ENCODE data around the gene SORCS2. TPM values are rescaled to one million over a fixed set of nuclear protein-coding genes. Genes with fewer than 3 reads are reported as not detected.

Gene SORCS2
- total RNA-seq, 8 experiments from 2014 or later: 1.8 to 14.0 (median 5.3) TPM

GRCh38 chr4:7190691-7191545 is 1.4 kb upstream of the SORCS2 start:
- Histone ChIP-seq H3K27ac (no peak overlapping the region), H3K4me1 (replicated peaks in 1 of 2) (peaks cover 17 to 28% of the 10 kb centered on the region in 2 donors), H3K4me3 (no peak overlapping the region)
- in situ Hi-C loops (cut with MboI; ENCODE audit: low pct_unique_long_range_greater_than_20kb in 2 of 9, low sequenced_read_pairs in 9 of 9, unreplicated experiment in 9 of 9): loop anchor here in 6 of 9 experiments (10.0 to 25.0 kb wide), 3 partner anchors 271 to 534 kb away; no protein-coding TSS in a partner anchor
- WGBS, 10 experiments: 67 to 100% (median 86%) methylated on average over 1 to 6 of the region's 11 CpGs; no CpG with 5 or more reads in 1 of the 10 experiments
- ATAC-seq (replicated peaks in 6 of 8): no peak

GRCh38 chr4:7191546-7192251 is 639 bp upstream of the SORCS2 start:
- Histone ChIP-seq H3K27ac (no peak overlapping the region), H3K4me3 (peak overlapping the region; percentile 45 to 58 (median 50)), H3K4me1 (replicated peaks in 1 of 2) (peaks cover 25 to 36% of the 10 kb centered on the region in 2 donors)
- ATAC-seq (replicated peaks in 6 of 8): peak in 7 of 8 experiments; percentile 17 to 43 (median 37)
- WGBS, 10 experiments: 30 to 33% methylated on average over 1 to 2 of the region's 22 CpGs; no CpG with 5 or more reads in 8 of the 10 experiments
- in situ Hi-C loops (cut with MboI; ENCODE audit: low pct_unique_long_range_greater_than_20kb in 2 of 9, low sequenced_read_pairs in 9 of 9, unreplicated experiment in 9 of 9): loop anchor here in 6 of 9 experiments (10.0 to 25.0 kb wide), 3 partner anchors 271 to 533 kb away; no protein-coding TSS in a partner anchor

- peak; percentile 3 to 28 (median 12) for ATAC-seq (replicated peaks in 6 of 8)
- peaks cover 26 to 36% of the 10 kb centered on the region in 2 donors for H3K4me1 ChIP-seq (replicated peaks in 1 of 2)
- WGBS, 10 experiments: 0 to 4% methylated on average over 8 to 15 of the region's 62 CpGs; no CpG with 5 or more reads in 8 of the 10 experiments
- no peak overlapping the region for H3K27ac ChIP-seq
- in situ Hi-C loops (cut with MboI; ENCODE audit: low pct_unique_long_range_greater_than_20kb in 2 of 9, low sequenced_read_pairs in 9 of 9, unreplicated experiment in 9 of 9): loop anchor here in 6 of 9 experiments (10.0 to 25.0 kb wide), 3 partner anchors 269 to 532 kb away; no protein-coding TSS in a partner anchor
- peak overlapping the region; percentile 45 to 58 (median 50) for H3K4me3 ChIP-seq
Observed at GRCh38 chr4:7193030-7193958, 956 bp downstream of the SORCS2 start.

GRCh38 chr4:7194251-7195140 is 2.2 kb downstream of the SORCS2 start:
- 0 to 100% (median 80%) methylated on average over 1 to 2 of the region's 6 CpGs; no CpG with 5 or more reads in 2 of the 10 experiments for WGBS, 10 experiments
- H3K4me3 ChIP-seq: no peak overlapping the region
- H3K27ac ChIP-seq: no peak overlapping the region
- in situ Hi-C loops (cut with MboI; ENCODE audit: low pct_unique_long_range_greater_than_20kb in 2 of 9, low sequenced_read_pairs in 9 of 9, unreplicated experiment in 9 of 9): loop anchor here in 6 of 9 experiments (10.0 to 25.0 kb wide), 3 partner anchors 268 to 530 kb away; no protein-coding TSS in a partner anchor
- H3K4me1 ChIP-seq (replicated peaks in 1 of 2): peaks cover 26 to 36% of the 10 kb centered on the region in 2 donors
- ATAC-seq (replicated peaks in 6 of 8): peak in 5 of 8 experiments; percentile 4 to 20 (median 9)

- in situ Hi-C loops (cut with MboI; ENCODE audit: low pct_unique_long_range_greater_than_20kb in 2 of 9, low sequenced_read_pairs in 9 of 9, unreplicated experiment in 9 of 9): loop anchor here in 6 of 9 experiments (10.0 to 25.0 kb wide), 3 partner anchors 267 to 530 kb away; no protein-coding TSS in a partner anchor
- no peak overlapping the region for H3K27ac ChIP-seq
Observed at GRCh38 chr4:7195141-7195515, 2.8 kb downstream of the SORCS2 start.

GRCh38 chr4:7195546-7196287 is 3.4 kb downstream of the SORCS2 start:
- in situ Hi-C loops (cut with MboI; ENCODE audit: low pct_unique_long_range_greater_than_20kb in 2 of 9, low sequenced_read_pairs in 9 of 9, unreplicated experiment in 9 of 9): loop anchor here in 6 of 9 experiments (10.0 to 25.0 kb wide), 3 partner anchors 267 to 529 kb away; no protein-coding TSS in a partner anchor
- no peak overlapping the region for H3K4me3 ChIP-seq

More at GRCh38 chr4:7195141-7195515, 2.8 kb downstream of the SORCS2 start:
- peaks cover 26 to 36% of the 10 kb centered on the region in 2 donors for H3K4me1 ChIP-seq (replicated peaks in 1 of 2)
- WGBS, 10 experiments: 20 to 100% (median 74%) methylated on average over 1 to 3 of the region's 5 CpGs; no CpG with 5 or more reads in 6 of the 10 experiments
- no peak for ATAC-seq (replicated peaks in 6 of 8)
- no peak overlapping the region for H3K4me3 ChIP-seq

GRCh38 chr4:7196288-7196651 is 3.9 kb downstream of the SORCS2 start:
- Histone ChIP-seq H3K27ac (no peak overlapping the region), H3K4me1 (replicated peaks in 1 of 2) (peaks cover 34 to 40% of the 10 kb centered on the region in 2 donors), H3K4me3 (no peak overlapping the region)
- in situ Hi-C loops (cut with MboI; ENCODE audit: low pct_unique_long_range_greater_than_20kb in 2 of 9, low sequenced_read_pairs in 9 of 9, unreplicated experiment in 9 of 9): loop anchor here in 6 of 9 experiments (10.0 to 25.0 kb wide), 3 partner anchors 266 to 529 kb away; no protein-coding TSS in a partner anchor
- 42 to 93% (median 64%) methylated on average over 2 to 6 of the region's 7 CpGs; no CpG with 5 or more reads in 4 of the 10 experiments for WGBS, 10 experiments
- ATAC-seq (replicated peaks in 6 of 8): peak in 1 of 8 experiments; percentile 33

More at GRCh38 chr4:7195546-7196287, 3.4 kb downstream of the SORCS2 start:
- Histone ChIP-seq H3K4me1 (replicated peaks in 1 of 2) (peaks cover 29 to 36% of the 10 kb centered on the region in 2 donors), H3K27ac (no peak overlapping the region)
- no peak for ATAC-seq (replicated peaks in 6 of 8)
- 33 to 82% (median 68%) methylated on average over 3 to 13 of the region's 14 CpGs; no CpG with 5 or more reads in 2 of the 10 experiments for WGBS, 10 experiments

GRCh38 chr4:7196736-7197135 is 4.4 kb downstream of the SORCS2 start:
- no peak for ATAC-seq (replicated peaks in 6 of 8)
- Histone ChIP-seq H3K4me1 (replicated peaks in 1 of 2) (peaks cover 39 to 44% of the 10 kb centered on the region in 2 donors), H3K4me3 (no peak overlapping the region), H3K27ac (no peak overlapping the region)
- WGBS, 10 experiments: 40 to 100% (median 96%) methylated on average over 1 to 4 of the region's 5 CpGs; no CpG with 5 or more reads in 4 of the 10 experiments
- in situ Hi-C loops (cut with MboI; ENCODE audit: low pct_unique_long_range_greater_than_20kb in 2 of 9, low sequenced_read_pairs in 9 of 9, unreplicated experiment in 9 of 9): loop anchor here in 6 of 9 experiments (10.0 to 25.0 kb wide), 3 partner anchors 266 to 528 kb away; no protein-coding TSS in a partner anchor

- Histone ChIP-seq H3K4me1 (replicated peaks in 1 of 2) (peaks cover 48 to 49% of the 10 kb centered on the region in 2 donors), H3K4me3 (no peak overlapping the region), H3K27ac (no peak overlapping the region)
- 60 to 100% (median 84%) methylated on average over 1 to 3 of the region's 5 CpGs; no CpG with 5 or more reads in 6 of the 10 experiments for WGBS, 10 experiments
- in situ Hi-C loops (cut with MboI; ENCODE audit: low pct_unique_long_range_greater_than_20kb in 2 of 9, low sequenced_read_pairs in 9 of 9, unreplicated experiment in 9 of 9): loop anchor here in 6 of 9 experiments (10.0 to 25.0 kb wide), 3 partner anchors 264 to 527 kb away; no protein-coding TSS in a partner anchor
- peak in 5 of 8 experiments; percentile 17 to 46 (median 38) for ATAC-seq (replicated peaks in 6 of 8)
Observed at GRCh38 chr4:7197910-7198309, 5.6 kb downstream of the SORCS2 start.

GRCh38 chr4:7198440-7199128 is 6.2 kb downstream of the SORCS2 start:
- peak in 1 of 8 experiments; percentile 32 for ATAC-seq (replicated peaks in 6 of 8)
- H3K4me3 ChIP-seq: no peak overlapping the region
- WGBS, 10 experiments: 67 to 100% (median 92%) methylated on average over 1 to 4 of the region's 20 CpGs; no CpG with 5 or more reads in 2 of the 10 experiments
- peaks cover 42 to 50% of the 10 kb centered on the region in 2 donors for H3K4me1 ChIP-seq (replicated peaks in 1 of 2)
- no peak overlapping the region for H3K27ac ChIP-seq
- in situ Hi-C loops (cut with MboI; ENCODE audit: low pct_unique_long_range_greater_than_20kb in 2 of 9, low sequenced_read_pairs in 9 of 9, unreplicated experiment in 9 of 9): loop anchor here in 6 of 9 experiments (10.0 to 25.0 kb wide), 3 partner anchors 264 to 526 kb away; no protein-coding TSS in a partner anchor

Data from motor neuron (in vitro differentiated cells).